Urothelium cell line (cell line): ENCODE measurements around the gene PRR33.
"Not testable (repeated sequence)": the region's sequence is repeated elsewhere in the genome, so short reads cannot be mapped to it uniquely, and the experiment has no call there.

Experiments used
- DNase-seq: peaks from one replicate; pipeline ENCODE4 v3.0.0; 2011; ENCODE audit warnings: low spot score, mixed read lengths
- FAIRE-seq: peaks from 2 replicates; lab custom pipeline; 2011; peaks lifted over from hg19 to GRCh38; lab: Jason Lieb, UNC

PRR33 gene

DNA sequence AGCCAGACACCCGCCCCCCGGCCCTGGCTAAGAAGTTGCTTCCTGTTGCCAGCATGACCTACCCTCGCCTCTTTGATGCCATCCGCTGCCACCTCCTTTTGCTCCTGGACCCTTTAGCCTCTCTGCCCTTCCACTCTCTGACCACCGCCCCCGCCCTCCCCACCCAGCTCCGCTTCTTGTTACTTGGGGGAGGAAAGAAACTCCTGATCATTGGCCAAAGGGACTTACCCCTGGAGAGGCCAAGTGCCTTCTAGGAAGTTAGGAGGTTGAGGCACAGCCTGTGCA is at the start of gene PRR33:
PRR33 (minus strand) TSS at position 65 of the 285 bp plus-strand sequence. CDS start 1,311 bp downstream, outside the sequence.
- no peak for FAIRE-seq
- DNase-seq: no peak

DNA sequence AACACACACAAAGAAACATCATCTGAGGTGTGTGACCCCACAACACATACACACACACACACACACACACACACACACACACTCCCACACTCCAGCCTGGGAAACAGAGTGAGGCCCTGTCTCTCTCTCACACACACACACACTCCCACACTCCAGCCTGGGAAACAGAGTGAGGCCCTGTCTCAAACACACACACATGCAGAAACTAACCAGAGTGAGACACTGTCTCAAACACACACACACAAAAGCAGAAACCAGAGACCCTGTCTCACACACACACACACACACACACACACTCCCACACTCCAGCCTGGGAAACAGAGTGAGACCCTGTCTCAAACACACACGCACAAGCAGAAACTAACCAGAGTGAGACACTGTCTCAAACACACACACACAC is 48.1 kb upstream of the PRR33 start:
- DNase-seq: not testable (repeated sequence)
- FAIRE-seq: peak; percentile 91

DNA sequence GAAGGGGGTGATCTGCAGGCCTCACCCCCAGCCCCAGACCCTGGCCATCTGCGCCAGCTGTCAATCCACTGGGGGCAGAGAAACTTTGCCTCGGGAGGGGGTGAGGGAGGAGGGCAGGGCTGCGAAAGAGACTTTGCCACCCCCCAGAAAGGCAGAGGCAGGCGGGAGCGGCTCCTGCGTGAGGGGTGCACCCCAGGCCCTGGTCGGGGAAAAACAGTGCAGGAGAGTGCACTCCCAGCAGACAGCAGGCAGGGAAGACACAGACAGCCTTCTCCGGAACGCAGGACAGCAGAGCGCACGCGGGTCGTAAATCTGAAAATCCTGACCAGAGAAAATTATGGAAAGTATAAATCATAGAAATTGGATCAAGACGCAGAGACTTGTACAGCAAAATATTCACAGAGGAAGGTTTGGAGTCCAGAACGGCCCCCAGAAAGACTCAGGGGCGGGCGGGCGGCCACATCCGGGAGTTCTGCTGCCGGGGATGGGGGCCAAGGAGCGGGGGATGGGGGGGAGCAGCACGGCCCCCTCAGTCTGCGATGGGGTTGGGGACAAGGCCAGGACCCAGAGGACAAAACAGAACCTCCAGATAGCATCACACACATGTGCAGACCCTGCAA is 47.4 kb upstream of the PRR33 start:
- FAIRE-seq (no peak), DNase-seq (no peak)

DNA sequence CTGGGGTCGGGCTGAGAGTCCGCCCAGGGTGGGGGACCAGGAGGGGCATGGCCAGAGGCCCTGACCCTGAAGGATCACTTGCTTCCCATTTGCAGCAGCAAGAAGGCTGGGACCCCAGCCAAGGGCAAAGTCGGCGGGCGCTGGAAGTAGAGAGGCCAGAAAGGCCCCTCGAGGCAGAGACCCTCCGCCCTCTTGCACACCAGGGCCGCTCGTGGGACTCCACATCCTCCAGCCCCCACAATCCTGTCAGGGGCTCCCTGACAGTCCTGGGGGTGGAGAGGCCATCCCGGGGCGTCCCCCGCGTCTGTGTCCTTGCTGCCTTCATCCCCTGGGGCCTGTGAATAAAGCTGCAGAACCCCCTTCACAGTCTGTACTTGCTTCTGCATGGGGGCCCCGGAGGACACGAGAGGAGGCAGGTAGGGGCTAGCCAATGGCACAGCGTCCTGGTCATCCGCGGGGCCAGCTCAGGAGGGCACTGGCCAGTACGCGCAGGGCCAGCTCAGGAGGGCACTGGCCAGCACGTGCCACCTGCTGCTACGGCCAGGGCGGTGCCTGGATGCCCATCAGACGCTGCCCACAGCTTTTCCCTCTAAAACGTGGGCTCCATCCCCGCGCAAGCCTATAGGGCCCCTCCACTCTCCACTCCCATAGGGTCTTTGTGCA is 46.8 kb upstream of the PRR33 start:
- no peak for DNase-seq
- no peak for FAIRE-seq

DNA sequence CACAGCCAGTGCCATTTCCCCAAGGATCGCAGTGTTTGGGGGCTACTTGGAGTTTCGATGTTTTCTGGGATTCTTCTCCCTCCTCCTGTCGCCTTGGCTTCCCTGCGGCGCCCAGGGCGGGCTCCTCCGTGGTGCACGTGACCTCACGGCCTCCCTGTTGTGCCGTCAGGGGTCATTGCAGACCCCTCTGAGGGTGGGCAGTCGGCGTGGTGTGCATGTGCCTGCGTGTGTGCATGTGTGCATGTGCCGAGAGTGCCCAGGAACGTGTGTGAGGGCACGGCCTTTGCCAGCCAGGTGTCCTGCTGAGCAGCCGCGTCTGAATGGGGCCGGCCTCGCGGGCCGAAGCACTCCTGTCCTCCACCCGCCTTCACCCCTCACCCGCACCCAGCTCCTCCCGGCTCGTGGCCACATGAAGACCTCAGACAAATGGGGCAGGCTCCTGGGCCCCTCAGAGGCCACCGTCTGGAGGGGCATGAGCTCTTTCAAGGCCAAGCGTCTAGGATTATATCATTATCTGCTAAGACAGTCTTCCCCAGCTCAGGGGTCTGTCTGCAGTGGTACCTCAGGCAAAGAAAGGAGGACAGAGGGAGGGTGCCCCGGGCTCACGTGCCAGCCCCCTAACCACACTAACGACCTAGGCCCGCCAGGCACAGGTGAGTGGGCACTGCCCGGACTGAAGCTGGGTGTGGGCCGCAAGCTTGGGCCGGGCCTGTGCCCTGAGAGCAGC is 46.1 kb upstream of the PRR33 start:
- DNase-seq: no peak
- no peak for FAIRE-seq

DNA sequence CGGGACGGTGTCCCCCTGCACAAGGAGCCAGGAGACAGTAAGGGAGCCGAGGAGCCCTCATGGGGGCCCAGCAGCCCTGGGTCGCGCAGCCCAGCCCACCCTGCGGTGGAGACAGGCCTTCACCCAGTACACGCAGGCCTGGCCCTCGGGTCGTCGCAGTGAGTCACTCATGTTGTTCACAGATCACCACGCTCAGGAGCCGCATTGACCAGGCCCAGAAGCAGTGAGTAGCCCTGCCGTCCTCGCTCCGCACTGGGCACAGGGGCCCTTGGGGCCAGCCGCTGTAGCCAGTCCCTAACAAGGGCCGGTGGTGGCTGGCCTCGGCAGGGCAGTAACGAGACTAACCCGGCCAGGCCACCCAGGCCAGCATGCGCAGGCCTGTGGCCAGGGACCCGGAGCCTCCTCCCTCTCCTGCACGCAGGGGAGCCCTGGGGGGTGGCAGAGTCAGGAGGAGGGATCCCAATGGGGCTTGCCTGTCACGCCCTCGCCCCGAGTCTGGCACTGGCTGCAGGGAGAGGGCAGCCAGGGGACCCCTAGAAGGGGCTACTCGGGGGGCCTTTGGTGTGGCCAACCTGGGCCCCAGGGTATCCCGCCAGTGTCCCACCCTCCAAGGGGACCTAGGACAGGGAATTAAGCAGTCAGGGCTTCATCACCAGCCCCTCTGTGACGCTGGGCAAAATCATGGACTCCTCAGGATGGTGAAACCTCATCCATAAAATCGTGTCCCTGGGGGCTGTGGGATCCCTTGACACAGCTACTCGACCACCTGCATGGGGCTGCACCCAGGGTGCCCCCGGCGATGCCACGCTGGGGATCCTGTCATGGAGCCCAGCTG is 45.3 kb upstream of the PRR33 start:
- FAIRE-seq: no peak
- no peak for DNase-seq

DNA sequence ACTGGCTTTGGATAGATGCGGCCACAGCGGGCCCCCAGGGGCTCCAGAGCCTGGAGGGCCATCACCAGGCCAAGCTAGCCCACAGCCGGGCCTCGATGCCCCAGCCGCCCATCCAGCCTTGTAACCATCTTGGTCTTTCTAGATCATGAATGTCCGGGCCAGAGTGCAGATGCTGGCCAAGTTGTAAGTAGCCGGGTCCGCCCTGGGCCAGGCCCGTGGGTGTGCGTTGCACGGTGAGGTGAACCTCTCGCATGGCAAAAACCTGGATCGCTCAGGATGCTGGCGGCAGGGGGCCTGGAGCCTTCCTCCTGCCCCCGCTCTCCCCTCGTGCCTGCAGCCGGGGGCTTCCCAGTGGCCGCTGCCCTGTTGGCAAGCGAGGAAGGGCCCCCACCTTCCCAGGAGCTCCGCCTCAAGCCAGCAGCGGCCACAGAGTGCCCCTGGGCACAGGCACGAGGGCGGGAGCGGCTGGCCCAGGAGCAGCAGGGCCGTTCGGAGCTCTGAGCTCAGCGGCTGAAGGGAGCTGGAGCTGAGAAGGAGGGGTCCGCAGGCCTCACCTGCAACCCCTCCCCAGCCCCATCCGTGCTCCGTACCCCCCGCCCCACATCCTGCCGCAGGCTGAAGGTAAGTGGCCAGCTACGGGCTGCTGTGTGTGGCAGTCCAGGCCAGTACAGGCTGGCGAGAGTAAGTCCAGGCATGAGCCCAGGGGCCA is 44.5 kb upstream of the PRR33 start:
- FAIRE-seq: no peak
- DNase-seq: no peak

DNA sequence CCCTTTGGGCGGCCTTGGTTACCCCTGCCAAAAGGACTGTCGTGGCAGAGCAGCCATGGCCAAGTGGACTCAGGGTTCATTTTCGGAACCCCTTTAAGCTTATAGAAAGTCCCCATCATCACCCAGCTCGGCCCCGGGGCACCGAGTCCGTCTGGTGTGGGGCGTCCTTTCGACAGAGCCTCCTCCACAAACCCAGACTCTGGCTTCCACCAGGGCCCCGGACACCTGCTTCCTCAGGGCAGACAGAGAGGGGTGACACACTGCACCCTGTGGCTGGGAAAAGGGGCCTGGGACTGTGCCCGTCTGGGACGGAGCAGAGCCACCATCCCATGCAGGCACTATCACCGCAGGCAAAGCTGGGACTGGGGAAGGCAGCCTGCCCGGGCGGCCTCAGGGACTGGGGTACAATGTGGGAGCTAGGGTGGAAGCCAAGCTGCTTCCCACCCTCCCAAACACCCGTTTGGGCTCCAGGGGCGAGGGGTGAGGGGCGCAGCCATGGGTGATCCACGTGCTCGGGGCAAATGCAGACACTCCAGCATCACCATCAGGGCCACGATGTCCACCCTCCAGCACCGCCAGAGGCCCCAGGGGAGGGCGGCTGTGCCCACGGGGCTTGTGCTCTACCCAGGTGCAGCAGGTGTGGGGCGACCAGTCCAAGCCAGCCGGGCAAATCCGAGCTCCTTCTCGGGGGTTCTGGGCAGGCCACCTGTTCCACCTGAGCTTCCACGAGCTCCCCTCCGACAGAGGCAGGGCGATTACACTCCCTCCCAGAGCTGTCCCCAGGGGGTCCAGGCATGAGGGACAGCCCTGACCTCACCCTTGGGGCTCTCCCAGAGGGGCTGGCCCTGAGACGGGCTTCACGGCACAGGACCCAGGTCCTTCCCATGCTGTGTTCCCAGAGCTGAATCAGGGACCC is 43.7 kb upstream of the PRR33 start:
- FAIRE-seq (no peak), DNase-seq (no peak)

DNA sequence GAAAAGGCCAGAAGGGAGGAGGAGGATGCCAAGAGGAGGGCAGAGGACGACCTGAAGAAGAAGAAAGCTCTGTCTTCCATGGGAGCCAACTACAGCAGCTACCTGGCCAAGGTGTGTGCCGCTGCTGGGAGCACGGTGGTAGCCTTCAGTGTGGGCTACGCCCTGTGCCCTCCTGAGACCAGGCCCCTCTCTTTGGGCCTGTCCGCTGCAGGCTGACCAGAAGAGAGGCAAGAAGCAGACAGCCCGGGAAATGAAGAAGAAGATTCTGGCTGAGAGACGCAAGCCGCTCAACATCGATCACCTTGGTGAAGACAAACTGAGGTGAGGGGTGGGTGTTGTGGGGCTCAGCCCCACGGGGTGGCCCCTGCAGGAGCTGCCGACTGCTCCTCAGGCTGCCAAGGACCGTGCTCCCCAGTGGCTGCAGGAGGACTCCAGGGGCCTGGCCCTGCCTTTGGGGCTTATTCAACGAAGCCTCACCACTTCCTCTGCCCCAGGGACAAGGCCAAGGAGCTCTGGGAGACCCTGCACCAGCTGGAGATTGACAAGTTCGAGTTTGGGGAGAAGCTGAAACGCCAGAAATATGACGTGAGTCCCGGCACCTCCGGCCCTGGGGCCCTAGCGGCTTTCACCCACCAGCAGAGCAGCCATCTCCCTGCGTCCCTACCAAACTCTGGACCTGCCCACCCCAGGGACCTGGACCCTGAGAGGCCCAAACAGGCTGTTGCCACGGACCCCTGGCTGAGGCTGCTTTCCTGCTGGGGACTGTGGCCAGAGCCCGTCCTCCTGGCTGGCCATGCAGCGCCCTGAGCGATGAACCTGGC is 42.9 kb upstream of the PRR33 start:
- DNase-seq (no peak), FAIRE-seq (no peak)

DNA sequence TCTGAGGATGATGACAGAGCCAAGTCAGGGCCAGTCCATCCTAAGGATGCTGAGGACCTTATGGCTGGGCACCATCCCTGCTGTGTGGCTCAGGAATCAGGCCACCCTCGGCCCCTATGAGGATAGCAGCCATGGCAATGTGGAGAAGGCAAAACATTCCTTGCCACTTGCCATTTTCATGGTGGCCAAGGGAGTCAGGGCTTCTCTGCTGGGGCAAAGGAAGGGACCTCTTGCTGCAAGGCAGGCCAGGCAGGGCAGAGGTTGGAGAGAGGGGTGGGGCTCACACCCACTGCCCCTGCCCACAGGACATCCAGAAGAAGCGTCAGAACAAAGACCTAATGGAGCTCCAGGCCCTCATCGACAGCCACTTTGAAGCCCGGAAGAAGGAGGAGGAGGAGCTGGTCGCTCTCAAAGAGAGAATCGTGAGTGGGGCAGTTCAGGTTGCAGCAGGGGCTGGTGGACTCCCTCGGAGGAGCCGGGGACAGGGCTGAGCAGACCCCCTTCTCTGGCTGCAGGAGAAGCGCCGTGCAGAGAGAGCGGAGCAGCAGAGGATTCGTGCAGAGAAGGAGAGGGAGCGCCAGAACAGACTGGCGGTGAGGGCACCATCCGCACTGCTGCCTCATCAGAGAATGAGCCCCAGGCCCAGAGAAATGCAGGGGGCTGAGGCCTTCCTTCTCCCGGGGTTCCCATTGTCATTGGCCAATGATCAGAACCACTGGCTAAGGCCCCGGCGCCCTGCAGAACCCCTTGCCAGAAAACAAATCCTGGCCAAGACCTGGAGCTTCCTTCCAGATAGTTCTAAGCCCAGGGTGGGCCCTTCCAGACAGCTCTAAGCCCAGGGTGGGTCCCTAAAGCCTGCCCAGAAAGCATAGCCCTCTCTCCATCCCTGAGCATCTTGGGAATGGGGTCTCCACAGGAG is 42.0 kb upstream of the PRR33 start:
- no peak for DNase-seq
- FAIRE-seq: no peak

DNA sequence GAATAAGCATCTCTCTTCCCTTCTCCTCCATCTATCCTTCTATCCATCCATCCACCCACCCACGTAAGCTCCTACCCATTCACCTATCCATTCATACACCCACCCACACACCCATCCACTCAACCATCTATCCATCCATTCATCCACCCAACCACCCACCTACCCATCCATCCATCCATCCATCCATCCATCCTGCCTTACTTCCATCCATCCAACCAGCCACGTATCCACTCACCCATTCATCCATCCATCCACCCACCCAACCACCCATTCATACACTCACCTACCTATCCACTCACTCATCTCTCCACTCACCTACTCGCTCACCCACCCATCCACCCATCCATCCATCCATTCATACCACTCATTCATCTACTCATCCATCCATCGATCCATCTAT is 41.0 kb upstream of the PRR33 start:
- FAIRE-seq: no peak
- no peak for DNase-seq

DNA sequence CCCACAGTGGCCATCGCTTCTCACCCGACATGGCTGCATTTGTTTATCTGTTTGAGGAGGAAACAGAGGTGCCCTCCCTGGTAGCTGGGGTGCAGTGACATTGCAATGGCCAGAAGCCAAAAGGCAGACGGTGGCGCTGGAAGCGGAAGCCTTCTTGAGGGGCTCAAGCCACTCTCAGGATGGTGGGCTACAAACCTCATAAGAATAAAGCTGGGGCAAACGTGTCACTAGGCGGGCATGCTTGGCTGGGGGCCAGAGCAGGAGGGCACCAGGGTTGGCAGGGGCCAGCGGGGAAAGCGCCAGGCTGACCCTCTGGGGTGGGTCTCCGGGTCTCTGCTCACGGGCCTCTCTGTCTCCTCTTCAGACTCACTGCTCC is 40.4 kb upstream of the PRR33 start:
- DNase-seq: no peak
- FAIRE-seq: no peak

DNA sequence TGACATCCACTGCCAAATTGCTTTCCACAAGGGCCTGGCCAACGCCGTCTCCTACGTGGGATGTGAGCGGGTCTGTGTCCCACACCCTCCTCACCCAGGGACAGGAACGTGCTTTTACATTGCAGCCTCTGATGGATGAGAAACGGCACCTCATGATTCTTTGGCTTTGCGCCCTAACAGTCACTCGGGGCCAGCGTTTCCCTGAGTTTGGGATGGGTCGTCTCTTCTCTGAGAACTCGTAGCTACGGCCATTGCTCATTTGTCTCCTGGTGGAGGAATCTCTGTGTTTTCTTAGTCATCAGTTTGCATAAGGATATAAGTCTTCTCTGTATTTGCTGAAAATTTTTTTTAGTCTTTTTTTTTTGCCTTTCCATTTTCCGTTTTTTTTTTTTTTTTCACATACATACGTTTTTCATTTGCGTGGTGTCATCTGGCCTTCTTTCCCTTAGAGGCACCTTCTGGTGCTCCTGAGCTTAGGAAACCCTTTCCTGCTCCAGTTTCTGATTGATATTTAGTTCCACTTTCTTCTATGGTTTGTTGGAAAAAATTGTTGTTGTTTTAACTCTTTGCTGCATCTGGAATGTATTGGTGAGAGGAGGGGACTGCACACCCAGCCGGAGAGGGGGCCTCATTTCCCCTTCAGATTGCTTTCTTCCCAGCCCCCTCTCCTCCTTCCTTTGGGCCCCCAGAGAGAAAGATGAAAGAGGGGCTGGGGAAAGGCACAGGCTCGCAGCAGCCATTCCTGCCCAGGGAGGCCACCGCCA is 39.8 kb upstream of the PRR33 start:
- no peak for DNase-seq
- FAIRE-seq: no peak

DNA sequence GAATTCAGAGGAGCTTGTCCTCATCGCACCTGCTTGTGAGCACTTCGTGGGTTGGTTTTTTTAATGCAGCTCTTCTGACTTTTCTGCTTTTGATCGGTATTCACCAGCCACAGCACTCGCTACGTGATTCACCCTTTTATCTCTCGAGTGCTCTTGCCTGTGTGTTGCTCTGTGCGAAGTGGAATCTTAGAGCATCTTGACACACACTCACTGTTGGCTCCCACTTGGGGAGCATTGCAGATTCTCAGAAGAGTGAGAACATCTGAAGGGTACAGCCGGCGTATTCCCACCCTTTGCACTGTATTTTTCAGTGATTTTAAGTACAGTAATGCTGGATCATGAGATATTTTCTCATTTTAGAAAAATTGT is 38.8 kb upstream of the PRR33 start:
- no peak for DNase-seq
- no peak for FAIRE-seq

DNA sequence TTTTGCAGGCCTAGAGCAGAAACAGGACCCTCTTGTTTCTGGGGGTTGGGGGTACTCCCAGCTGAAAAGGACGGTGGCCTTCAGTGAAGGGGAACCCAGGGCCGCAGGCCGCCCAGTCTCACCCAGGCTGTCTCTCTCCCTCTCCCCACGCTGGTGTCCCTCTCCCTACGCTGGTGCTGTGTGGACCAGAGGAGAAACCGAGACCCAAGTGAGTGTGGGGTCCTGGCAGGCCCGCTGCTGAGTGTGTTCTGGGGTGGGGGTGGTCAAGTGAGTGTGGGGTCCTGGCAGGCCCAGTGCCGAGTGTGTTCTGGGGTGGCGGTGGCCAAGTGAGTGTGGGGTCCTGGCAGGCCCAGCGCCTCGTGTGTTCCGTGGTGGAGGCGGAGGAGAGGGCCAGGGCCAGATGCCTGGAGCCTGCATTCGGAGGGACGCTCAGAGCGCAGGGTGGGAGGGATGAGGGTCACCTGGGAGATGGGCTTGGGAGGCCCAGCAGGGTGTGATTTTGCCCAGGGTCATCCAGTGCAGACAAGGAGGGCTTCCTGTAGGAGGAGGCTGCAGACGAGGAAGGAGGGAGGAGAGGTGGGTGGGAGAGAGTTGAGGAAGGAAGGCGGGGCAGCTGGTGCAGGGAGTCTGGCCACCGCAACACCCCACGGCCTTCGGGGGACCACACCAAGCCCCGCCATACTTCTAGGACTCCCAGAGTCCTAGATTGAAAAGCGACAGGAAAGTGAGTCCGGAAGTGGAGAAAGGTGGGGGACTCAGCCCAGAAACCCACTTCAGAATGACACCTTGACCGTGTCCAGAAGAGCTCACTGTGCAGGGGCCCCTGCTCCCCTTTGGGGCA is 38.1 kb upstream of the PRR33 start:
- FAIRE-seq: no peak

DNA sequence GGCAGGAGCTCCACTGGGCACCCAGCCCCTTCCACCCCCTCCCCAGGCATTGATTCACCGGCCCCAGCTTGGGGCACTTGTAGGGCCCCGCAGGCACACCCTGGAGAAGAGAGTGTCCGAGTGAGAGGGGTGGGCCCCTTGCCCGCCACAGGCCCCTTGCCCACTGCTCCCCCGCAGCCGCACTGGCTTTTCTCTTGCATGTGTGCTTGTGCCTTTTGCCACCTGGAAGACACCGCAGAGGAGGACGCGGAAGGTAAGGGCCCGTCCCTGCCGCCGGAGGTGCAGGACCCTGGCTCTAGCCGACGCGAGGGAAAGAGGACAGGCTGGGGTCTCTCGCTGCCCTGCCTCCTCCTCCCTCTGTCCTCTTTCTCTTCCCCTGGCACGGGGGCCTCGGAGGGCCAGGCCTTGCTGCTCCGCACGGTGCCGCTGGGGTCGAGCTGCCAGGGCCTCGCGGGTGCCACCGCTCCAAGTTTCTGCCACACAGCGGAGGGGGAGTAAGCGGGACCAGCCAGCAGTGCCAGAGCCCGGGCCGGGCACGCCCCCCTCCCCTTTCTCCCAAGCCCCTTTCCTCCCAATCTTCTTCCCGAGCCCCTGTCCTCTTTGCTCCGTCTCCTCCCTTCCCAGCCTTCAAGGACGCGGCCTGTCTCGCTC is 37.3 kb upstream of the PRR33 start:
- DNase-seq (no peak), FAIRE-seq (no peak)

More for the DNA sequence above, 38.1 kb upstream of the PRR33 start:
- DNase-seq: no peak
